HG02759 (cell line): ENCODE measurements around the gene THRB.

Experiments used
- ATAC-seq: cut with Tn5 transposase; IDR thresholded peaks from one replicate; pipeline ENCODE4 v1.9.1; 2021; ENCODE audit warnings: mild to moderate bottlenecking, moderate library complexity; ENCODE audit not compliant: unreplicated experiment

Gene THRB

DNA sequence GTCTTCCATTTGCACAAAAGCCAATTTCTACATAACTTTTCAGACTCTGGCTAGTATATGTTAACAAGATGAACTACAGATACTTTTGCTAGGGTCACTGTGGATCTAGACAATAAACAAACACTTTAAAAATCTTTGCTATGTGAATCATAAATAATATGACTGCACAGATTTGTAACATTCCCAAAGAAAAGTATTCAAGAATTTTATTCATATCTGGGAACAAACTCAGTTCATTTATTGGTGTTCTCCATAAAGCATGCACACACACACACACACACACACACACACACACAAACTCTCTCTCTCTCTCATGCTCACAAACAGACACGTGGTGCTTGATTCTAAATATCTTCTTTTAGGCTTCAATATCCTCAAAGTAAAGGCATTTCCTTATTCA lies 18.8 kb upstream of the THRB start:
- no peak for ATAC-seq

DNA sequence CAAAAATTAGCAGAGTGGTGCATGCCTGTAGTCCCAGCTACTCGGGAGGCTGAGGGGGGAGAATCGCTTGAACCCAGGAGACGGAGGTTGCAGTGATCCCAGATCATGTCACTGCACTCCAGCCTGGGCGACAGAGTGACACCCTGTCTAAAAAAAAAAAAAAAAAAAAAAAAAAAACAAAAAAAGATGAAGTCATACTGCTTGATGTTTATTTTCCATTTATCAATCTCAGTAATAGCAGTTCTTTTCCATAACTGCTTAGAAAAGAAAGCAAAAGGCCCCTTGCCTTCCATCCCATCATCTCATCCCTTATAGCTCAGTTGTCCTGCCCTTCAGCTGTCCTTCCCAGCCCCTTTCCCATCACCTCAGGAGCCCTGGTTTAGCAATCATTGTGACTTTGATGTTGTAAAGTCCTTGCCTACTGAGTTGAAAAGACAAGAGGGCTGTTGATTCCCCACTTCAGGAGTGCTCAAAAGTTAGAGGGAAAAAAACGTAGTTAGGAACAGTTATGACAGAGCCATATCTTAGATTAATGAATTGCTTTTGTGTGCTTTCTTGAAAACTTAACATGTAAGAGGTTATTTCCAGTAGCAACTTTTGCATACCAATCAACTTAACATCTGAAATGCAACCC lies 18.0 kb upstream of the THRB start:
- no peak for ATAC-seq

DNA sequence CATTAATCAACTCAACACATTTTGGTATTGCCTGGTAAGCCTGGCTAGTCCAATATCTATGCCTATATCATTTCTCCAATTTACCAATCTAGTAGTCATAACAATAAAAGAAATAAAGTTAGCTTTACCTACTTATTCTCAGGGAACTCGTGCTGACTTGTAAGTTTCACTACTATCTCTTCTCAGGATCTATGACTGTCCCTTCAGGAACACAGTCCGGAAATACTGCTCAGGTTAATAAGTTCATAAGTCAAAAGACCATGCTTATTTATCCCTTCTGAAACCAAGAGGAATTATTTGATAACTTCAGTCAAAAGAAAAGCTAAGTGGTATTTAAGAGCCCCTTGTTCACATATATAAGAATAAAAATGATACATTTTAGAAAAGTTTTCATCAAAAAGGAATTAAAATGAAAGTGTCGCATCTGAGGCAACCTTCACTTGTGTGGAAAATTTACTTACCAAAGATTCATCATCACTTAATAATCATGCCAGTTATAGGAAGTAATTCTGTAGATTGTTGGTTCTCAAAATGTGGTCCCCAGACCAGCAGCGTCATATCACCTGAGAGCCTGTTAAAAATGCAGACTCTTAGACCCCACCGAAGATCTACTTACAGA lies 15.5 kb upstream of the THRB start:
- no peak for ATAC-seq

DNA sequence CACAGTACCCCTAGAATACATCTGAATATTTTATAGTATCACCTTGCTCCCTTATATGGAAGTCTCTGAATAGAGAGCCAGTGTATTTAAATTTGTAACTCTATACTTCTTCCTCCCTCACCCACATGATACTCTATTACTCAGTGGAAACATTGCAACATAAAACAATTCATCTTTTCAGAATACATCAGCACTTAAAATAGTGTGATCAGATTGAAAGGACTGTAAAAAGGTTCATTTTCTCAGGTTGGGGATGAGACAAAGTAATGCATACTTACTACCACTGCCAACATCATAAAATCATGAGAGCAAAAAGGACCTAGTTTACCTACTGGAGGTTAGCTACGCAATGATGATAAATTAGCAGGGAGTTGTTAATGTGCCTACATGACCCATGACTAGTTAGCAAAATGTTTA lies 13.8 kb upstream of the THRB start:
- ATAC-seq: no peak

DNA sequence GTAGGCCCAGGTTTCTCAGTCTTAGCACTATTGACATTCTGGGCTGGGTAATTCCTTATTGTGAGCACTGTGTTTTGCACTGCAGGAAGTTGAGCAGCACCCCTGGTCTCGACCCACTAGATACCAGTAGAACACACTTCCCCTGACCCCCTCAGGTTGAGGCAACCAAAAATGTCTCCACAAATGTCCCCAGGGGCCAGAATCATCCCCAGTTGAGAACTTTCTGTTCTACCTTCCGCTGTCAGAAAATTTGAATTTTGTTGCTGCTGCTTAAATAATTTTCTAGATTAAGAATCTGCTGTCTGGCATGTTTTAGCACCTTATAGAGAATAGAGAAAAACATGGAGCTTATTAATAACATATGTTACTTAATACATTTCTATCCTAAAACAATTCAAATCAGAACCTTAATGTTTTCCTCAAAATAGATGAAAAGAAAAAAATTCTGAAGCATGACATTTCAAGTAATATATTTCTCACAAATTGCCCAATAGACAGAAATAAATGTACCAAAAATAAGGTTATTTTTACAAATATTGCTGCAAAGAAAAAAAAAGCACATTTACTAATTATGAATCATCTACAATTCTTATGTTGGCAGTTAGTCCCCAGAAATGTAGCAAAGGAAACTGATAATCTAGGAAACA lies 13.2 kb upstream of the THRB start:
- no peak for ATAC-seq

DNA sequence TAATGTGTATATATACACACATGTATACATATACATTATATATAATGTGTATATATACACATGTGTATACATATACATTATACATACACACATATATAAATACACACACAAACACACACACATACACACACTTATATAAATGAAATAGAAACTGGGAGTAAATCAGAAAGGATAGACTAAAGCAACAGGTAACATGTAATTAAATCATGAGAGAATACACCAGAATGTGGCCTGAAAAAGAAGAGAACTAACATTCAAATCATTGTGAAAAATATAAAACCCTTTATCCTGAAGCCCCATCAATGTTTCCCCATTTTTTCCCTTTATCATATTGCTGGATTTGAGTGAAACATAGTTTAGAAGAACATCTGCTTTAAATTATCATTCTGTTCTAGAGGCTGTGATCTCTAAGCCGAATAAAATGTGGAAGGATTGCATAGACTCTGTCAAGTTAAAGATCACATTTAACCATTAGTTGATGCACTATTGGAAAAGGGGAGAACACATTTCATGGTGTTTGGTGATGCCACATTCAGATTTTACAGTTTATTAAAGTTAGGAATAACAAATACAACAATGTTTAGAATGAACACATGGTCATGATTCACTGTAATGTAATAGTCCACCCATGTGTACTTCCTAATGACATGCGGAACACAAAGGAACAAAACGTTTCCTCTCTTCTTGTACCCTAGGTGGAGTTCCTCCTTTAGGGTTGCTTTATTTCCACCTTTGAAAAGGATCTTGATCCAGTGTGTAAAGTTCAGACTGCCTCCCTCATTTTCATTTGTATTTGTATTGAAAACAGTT lies 12.5 kb upstream of the THRB start:
- no peak for ATAC-seq

DNA sequence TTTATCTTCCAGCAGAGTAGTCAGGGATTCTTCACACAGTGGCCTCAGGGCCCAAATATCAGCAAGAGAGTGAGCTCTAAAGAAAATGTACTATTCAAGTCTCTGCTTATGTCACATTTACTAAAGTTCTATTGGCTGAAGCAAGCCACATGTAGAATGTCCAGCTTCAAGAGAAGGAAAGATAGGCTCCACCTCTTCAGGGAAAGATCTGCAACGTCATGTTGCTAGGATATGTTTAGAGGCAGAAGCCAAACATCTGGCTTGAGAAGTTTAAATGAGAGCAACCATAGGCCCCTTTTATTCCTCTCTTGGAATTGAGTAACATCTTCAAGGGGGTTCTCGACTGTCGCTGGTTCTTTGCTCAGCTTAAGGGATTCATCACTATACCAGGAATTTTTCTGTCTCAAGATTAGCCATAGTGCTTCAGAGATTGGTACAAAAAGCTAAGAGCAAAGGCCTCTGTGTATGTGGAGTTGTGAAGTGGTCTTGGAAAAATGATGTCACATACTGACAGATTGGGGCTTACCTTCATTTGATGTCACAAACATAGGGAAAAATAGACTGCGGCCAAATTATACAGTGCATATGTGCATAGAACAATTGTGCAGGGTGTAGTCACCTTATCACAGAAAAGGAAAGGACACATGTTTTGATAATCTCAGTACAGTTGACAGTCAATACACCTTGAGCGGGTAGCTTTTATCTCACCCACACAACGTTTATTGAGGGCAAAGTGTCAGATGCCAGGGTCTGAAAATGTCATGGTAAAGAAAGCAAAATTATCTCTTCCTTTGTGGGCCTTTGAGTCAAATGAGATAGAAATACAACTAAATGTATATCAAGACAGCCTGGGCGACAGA lies 11.3 kb upstream of the THRB start:
- ATAC-seq: no peak

DNA sequence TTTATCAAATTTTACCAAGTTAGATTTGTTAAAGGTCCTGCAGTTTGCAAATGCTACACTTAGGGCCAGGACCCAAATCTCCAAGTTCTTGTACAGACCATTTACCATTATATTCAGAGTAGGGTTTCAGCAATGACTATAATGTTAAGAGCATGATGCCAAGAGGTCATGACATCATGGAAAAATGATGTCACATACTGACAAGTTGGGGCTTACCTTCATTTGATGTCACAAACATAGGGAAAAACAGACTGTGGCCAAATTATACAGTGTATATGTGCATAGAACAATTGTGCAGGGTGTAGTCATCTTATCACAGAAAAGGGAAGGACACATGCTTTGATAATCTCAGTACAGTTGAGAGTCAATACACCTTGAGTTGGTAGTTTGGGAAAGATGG lies 10.1 kb upstream of the THRB start:
- ATAC-seq: no peak

DNA sequence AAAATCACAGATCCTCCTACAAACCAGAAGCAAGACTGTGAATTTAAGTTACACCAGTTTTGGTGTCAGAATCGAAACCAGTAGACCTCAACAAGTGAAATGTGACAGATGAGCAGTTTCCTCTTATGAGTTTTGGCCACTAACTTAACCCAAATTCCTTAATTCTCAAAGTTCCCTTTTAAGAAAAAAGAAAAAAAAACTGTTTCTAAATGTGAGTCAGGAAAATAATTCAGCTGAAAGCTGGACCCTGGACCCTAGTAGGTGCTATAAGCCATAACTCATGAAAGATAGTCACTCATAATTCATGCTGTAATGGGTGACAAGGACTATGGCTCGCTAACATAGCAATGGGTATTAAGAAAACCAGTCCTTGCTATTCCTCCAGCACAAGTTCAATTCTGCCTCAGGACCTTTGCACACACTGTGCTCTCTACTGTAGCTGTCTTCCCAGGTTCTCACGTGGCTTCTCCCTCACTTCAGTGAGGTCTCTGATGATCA lies 9.0 kb upstream of the THRB start:
- peak; percentile 85 for ATAC-seq

DNA sequence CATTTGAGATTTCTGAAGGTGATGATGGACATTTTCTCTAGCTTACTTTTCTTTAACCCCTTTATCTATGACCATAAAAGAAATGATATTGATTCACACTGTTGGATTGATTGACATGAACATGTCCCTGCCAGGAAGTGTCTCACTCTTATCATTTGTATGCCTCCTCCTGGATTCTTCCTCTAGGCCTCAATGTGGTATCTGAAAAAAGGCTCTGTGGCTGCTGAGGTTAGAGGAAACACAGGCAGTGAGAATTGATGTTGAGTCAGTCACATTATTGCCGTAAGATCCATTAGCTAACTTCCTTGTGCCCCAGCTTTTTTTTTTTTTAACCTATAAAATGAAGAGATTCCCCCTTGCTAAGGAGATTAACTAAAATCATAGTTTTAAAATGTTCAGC lies 8.0 kb upstream of the THRB start:
- no peak for ATAC-seq

DNA sequence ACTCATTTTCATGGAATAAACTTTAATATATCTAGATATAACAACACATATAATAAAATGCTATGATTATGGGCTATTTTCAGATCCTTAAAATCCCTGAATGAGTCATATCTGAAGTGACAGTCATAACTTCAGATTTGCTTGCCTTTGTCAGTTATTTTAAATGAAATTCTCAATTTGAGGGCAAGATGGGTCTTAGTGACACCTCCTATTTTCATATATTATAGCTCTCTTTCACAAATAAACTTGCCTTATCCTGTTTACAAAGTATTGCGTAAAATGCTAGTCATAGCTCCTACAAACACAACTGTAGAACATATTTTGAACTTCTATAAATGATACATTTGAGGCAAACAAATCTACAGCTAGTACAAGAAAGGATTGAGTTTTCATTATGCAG lies 6.2 kb upstream of the THRB start:
- ATAC-seq: no peak

DNA sequence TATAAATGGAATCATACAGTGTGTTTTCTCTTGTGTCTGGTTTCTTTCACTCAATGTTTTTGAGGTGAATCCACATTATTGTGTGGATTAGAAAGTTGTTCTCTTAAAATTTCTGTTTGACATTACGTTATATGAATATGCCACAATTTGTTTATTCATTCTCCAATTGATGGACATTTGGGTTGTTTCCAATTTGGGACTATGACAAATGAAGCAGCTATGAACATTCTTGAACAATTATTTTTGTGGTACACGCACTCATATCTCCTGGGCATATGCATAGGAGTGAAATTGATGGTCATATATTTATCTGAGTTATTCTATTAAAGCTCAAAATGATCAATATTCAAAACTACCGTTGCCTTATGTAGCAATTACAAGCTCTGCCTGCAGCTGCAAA lies 5.3 kb upstream of the THRB start:
- ATAC-seq: no peak

DNA sequence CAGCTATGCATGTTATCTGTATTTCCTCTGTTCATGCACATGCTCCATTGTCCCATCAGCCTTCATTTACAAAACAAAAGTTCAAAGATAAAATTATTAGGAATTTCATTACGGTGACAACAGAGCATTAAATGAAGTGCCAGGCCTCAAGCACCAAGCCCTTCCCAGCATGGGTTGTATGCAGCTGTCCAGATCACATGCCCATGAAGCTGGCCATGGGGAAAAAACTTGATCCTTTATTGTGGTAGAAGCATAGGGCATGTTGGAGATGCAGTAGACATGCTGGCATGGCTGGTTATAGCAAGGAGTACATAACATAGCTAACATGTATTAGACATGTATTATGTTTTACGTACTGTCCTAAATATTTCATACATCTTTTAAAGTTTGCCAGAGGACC lies 4.1 kb upstream of the THRB start:
- ATAC-seq: no peak

DNA sequence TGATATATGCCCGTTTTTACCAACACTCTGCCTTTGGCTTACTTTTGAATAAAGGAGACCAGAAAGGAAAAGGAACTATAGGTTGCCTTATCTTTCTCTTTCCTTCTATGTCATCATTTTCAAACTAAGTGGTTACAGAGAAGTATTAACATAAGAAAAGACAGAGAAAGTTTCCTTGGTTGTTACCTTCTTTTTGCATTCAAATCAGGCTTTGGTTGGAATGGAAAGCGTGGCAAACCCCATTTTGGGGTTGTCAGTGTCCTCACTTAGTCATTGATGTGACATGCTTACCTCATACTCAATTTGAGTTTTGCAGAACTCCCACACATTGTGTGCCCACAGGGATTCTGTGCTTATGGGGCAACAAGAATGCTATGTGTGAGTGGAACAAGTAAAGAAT lies 3.7 kb upstream of the THRB start:
- no peak for ATAC-seq

DNA sequence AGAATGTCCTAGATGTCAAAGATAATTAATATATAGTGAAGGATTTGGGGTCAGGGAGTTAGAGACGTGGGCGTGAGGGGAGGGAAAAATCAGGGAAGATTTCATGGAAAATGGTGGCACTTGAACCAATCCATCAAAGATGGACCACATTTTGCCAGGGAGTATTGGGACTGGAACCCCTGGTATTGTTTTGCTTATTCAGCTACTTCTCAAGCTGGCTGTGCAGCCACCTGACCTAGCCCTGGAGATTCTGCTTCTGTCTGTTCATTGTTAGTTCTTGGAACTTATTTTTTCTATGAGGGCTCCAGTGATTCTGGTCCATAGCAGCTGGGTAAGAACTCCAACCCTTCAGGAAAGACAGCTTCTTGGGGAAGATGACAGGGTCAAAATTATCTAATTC lies 3.3 kb upstream of the THRB start:
- no peak for ATAC-seq

DNA sequence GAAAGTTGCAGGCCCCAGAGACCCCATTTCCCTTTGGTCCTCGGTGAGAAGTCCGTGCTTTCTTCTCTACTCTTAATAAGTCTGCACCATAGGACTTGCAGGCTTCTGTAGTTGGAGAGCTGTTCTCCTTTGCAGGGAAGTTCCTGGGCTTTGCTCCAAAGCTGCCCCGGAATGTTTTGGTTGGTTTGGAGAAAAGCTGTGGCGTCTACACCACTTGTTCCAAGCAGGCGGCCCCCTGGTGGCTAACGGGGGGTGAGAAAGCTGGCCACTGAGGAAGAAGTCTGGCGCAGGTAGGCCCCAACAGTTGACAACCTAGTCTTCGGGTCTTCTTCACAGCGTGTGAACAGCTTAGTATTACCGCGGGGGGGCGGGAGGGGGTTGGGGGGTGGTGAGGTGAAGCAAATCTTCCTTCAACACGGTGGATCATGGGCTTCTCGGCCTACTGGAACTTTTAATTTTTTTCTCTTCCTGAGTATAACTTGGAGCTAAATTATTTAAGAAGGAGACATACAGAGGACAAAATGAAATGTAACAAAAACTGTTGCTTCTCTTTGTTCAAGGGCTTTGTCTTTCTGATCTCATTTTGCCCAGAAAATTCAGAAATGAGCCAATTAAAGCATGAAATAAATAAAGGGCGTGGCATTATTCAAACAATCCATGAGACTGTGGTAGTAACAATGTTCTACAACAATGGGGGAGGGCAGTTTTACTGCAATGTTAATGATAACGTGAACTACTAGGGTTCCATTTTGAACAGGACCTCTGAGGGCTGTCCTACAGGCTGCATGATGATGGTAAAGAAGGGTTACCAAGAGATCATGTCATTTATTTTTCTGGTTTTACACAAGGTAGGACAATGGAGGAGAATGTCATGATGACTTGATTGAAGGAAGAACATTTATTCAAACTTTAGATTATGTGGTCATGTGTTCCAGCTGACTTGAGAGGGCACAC lies 2.2 kb upstream of the THRB start:
- no peak for ATAC-seq

DNA sequence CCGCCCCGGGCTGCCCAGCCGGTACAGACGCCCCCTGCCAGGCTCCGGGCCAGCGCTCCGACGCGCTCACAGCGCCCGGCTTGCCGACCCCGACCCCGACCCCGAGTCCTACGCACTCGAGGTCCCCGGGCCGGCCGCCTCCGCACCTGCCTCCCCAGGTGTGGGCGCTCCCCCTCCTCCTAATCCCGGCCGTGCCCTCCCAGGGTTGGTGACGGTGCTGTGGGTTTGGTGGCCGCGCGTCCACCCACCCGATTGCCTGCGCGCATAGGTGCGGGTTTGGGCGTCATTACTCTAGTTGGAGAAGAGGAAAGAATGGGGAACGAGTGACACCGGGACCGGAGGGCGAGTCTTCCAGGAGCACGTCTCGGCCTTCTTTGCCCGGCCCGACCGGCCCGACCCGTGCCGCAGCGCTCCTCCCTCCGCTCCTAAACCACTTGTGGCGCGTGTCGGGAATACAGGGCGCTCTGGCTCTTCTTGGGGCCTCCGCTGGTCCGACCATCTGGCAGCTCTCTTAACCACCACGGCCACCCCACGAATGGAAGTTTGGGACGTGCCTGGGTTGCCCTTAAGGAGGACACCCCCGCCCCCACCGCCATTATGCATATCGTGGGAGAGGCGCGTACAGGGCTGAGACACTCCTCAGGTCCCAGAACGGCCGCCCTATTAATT lies 810 bp upstream of the THRB start:
- peak; percentile 3 for ATAC-seq

DNA sequence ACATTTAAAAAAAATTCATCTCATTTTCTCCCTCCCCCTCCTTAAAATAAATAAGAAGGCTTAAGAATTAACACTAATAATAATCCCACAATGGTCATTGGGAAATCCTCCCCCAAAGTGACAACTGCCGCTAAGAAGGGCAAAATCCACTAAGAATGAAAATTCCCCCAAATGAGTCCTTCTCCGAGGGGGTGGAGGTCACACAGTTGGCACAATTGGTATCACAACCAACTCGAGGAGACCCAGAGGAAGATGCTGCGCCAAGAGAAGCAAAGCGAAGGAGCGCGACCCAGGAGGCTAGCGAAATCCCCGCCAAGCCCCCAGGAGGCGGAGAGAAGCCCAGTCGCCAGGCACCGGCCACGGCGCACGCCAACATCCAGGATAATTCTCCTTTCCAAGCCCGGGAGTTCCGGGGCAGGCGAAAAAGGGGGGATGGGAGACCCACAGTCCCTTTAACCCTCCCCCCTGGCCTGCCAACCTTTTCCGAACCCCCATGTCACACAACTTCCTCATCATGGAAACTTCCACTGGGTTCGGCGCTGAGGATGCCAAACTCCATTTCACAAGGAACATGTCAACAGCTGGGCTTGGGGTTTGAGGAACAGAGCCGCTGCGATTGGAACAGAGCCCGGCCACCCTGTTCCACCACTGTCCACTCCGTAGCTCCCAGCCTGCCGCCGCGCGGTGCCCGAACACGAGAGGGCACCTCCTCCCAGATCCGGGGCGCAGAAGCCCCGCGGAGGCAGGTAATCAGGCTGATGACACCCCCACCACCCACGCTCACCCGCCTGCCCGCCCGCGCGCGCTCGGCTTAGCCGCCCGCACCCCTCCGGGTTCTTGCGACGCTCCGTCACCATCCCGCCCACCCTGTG lies 668 bp downstream of the THRB start:
- no peak for ATAC-seq
